Measurements from ENCODE around the gene SLC43A1. TPM values are rescaled to one million over a fixed set of nuclear protein-coding genes. Genes with fewer than 3 reads are reported as not detected.

Gene SLC43A1
- total RNA-seq, 1 donor from 2014 or later, result 15.9 TPM

DNA sequence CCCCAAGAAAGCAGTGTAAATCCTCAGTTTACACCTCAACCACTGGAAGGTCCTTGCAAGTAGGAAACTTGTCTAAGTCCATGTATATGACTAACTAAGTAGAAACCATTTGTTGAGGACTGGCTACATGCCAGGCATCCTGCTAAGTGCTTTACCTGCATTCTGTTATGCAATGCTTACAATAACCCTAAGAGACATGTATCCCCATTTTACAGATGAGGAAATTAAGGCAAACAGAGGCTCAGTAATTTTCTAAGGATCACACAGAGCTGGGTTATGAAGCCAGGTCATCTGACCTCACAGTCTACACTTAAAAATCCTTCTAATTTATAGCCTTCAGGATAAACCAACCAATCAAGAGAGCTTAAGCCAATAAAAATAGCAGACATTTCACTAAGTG is 13.5 kb upstream of the SLC43A1 start:
- DNase-seq (ENCODE audit: extremely low read depth, low read depth, low spot score), result no peak

GRCh38 chr11:57527056-57527631 is 11.6 kb upstream of the SLC43A1 start:
- peak; percentile 41 for DNase-seq (ENCODE audit: extremely low read depth, low read depth, low spot score)

- DNase-seq (ENCODE audit: extremely low read depth, low read depth, low spot score), result no peak
Observed at GRCh38 chr11:57523419-57523818, 7.9 kb upstream of the SLC43A1 start.

- DNase-seq (ENCODE audit: extremely low read depth, low read depth, low spot score), result no peak
Observed at GRCh38 chr11:57521116-57521515, 5.6 kb upstream of the SLC43A1 start.

DNA sequence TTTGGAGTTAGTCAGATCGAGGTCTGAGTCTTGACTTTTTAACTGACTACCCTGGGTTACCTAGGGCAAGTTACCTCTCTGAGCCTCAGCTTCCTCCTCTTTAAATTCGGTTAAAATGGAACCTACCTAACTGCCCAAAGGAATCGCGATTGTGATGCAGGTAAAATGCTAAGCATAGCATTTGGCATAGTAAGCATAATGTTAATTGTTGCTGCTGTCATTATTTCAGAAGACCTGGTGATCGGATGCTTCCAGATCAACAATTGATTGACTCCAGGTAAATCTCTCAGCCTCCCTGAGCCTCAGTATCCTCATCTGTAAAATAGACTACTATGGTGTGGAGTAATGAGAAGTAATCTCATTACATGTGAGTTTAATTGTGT is 550 bp upstream of the SLC43A1 start:
- DNase-seq (ENCODE audit: extremely low read depth, low read depth, low spot score), result no peak

DNA sequence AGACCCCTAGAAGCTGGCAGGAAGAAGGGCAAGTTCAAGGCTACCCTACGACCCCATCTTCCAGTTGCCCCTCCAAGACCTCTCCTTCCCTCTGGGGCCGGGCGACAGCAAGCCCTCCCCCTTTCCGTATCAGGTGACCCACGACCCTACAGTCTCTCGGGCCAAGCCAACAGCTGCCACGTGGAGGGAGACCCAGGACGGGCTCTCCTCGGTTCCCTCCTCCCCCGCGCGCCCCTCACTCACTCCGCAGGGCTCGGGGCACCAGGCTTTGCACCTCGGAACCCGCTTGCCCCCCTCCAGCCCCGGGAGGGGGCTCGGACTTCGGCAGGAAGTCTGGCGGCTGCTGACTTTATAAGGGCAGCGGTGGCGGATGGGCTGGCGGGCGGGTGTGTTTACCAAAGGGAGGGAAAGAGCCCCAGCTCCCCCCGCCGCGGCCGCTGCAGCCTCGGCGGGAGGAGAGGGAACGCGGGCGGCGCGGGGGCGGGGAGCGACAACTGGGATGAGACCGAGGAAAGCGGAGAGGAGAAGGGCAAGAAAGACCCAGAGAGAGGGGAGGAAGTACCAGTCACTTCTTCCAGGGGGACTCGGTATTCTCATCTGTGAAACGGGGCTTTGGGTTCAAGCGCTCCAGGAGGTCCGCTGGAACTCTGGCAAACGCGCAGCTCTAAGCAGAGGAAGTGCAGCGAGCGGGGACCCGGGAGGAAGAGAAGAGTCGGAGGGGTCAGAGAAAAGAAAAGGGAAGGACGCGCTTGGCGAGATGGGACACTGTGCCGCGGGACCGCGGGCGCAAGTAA is 767 bp downstream of the SLC43A1 start:
- DNase-seq (ENCODE audit: extremely low read depth, low read depth, low spot score), result no peak

GRCh38 chr11:57513911-57514537 is 1.5 kb downstream of the SLC43A1 start:
- no peak for DNase-seq (ENCODE audit: extremely low read depth, low read depth, low spot score)

- DNase-seq (ENCODE audit: extremely low read depth, low read depth, low spot score), result no peak
Observed at GRCh38 chr11:57513452-57513795, 2.1 kb downstream of the SLC43A1 start.

DNA sequence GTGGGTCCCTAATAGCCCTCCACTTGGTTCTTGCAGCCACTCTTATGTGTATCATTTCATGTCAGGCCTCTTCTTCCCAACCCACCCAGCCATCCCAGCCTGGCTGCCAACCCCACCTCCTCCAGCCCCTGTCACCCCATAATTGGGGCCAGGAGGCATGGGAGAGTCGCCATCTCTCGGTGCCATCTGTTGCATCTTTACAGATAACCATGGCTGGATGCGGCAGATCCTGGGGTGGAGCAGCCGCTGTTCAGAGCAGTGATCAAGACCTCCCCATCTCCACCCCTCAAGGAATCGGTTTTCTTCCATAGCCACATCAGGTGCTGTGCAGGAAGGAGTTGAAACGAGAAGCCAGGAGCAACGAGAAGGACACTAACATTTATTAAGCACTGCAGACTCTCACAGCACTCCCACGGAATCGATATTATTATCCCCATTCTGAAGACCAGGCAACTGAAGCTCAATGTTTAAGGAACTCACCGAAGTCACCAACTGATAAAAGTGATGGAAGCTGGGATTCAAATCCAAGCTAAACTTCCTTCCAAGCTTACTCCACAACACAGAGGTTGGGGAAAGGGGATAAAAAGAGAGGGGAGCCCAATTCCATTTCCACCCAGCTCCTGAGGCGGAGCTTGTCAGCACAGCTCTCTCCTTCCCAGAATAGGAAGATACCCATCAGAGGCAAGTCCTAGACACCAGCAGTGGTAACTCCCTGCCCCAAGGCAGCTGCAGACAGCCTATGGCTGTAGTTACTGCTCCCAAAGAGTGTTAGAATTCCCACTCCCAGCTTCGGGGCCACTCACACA is 2.7 kb downstream of the SLC43A1 start:
- no peak for DNase-seq (ENCODE audit: extremely low read depth, low read depth, low spot score)

GRCh38 chr11:57511741-57512430 is 3.6 kb downstream of the SLC43A1 start:
- no peak for DNase-seq (ENCODE audit: extremely low read depth, low read depth, low spot score)

DNA sequence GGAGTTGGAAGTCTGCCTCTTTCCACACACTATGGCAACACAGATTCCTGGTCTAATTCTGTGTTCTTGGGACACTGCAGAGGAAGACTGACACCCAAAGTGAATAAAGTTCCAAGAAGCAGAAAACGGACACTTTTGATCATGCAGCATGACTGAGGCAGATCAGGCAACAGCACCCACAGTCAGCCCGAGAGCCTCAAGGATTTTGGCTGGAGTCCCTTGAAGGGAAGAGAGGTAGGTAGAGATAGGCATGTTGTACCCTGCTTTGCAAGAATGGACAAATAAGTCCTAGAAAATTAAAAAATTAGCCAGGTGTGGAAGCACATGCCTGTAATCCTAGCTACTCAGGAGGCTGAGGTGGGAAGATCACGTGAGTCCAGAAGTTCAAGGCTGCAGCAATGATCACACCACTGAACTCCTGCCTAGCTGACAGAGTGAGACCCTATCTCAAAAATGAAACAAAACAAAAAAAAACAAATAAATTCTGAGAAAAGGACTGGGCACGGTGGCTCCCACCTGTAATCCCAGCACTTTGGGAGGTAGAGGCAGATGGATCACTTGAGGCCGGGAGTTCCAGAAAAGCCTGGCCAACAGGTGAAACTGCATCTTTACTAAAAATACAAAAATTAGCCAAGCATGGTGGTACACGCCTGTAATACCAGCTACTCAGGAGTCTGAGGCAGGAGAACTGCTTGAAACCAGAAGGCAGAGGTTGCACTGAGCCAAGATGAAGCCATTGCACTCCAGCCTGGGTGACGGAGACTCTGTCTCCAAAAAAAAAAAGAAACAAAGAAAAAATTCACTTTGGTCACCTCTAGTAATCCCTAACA is 6.9 kb downstream of the SLC43A1 start:
- no peak for DNase-seq (ENCODE audit: extremely low read depth, low read depth, low spot score)

DNA sequence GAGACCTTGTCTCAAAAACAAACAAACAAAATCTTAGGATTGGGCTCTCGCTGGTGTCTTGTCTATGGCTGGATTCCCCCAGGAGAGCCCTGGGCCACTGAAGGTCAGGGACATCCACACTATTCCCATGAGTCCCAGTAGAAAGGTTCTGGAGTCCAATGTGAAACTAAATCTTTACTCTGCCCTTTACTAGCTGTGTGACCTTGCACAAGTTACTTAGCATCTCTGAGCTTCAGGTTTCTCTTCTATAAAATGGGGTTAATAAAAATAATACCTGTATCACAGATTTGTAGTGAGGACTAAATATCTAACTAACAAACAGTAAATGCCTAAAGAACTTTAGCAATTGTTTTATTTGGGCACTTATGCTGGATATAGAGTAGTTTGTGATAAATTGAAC is 9.0 kb downstream of the SLC43A1 start:
- no peak for DNase-seq (ENCODE audit: extremely low read depth, low read depth, low spot score)

- no peak for DNase-seq (ENCODE audit: extremely low read depth, low read depth, low spot score)
Observed at GRCh38 chr11:57504511-57504910, 11.0 kb downstream of the SLC43A1 start.

- DNase-seq (ENCODE audit: extremely low read depth, low read depth, low spot score), result no peak
Observed at GRCh38 chr11:57502870-57503269, 12.6 kb downstream of the SLC43A1 start.

- DNase-seq (ENCODE audit: extremely low read depth, low read depth, low spot score), result no peak
Observed at GRCh38 chr11:57502376-57502775, 13.1 kb downstream of the SLC43A1 start.

- DNase-seq (ENCODE audit: extremely low read depth, low read depth, low spot score), result no peak
Observed at GRCh38 chr11:57501953-57502352, 13.5 kb downstream of the SLC43A1 start.

DNA sequence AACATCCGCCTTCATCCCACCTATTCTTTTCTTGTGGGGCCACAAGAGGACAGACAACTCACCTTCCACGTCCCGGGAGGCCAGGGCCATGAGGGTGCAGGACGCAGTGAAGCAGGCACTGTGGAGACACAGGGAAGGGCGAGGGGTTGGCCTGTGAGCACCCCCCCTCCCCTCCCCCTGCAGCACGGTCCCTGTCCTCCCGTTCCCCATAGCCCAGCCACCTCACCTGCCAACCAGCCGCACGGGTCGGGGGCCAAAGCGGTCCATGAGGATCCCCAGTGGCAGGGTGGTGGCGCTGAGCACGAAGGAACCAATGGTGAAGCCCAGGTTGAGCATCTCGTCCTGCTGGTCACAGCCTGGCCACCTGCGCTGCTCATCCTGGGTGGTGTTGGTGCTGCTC is 14.6 kb downstream of the SLC43A1 start:
- DNase-seq (ENCODE audit: extremely low read depth, low read depth, low spot score), result no peak

DNA sequence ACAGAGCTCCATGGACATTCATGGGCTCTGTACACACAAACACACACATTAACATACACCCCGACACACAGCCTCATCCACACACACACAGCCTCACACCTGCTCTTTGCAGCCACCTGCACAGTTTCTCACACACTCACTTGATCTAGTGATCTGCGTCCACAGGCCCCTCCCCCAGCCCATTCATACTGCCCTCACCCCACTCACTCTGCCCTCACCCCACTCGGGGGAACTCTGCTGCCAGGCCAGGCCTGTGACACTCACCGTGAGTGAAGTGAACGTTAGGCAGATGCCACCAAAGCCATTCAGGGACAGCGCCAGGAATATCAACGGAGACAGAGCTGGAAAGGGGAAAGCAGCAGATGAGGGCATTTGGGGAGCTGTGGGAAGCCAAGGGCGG is 15.0 kb downstream of the SLC43A1 start:
- DNase-seq (ENCODE audit: extremely low read depth, low read depth, low spot score), result no peak

DNA sequence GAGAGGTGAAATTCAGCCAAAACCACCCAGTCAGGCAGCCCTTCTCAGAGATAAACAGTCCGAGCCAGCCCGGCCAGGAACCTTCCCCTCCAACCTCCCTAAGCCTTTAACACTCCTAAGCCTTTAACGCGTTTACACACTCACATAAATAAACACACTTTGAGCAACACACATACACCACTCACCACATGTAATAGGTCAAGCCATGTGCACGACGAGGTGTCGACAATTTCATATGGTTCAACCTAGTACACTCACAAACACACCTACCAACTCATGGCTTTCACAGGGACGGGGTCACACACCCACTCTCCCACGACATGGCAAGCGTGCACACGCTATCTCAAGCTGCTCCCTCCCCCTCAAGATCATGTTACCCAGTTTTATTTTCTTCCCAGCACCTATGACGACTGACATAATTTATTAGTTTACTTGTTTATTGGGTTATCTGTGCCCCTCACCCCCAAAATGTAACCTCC is 15.5 kb downstream of the SLC43A1 start:
- DNase-seq (ENCODE audit: extremely low read depth, low read depth, low spot score), result no peak
